Esophagus (tissue), 2 donors: Measurements from ENCODE around the gene CAPN10. TPM values are rescaled to one million over a fixed set of nuclear protein-coding genes. Genes with fewer than 3 reads are reported as not detected.

Source experiments
- H3K27ac ChIP-seq, 2 donors: one replicate each; pipeline ENCODE4 v1.5.1; 2013; ENCODE audit warnings: low read depth in 2 of 2, mild to moderate bottlenecking in 2 of 2, inconsistent platforms in 1 of 2, low read length in 1 of 2, moderate library complexity in 1 of 2
- H3K27me3 ChIP-seq, 2 donors: one replicate each; pipeline ENCODE4 v1.6.1; 2013; ENCODE audit warnings: low read length in 2 of 2, control low read depth in 1 of 2, mild to moderate bottlenecking in 1 of 2; ENCODE audit not compliant: insufficient read depth in 2 of 2, control insufficient read depth in 1 of 2
- H3K36me3 ChIP-seq, 2 donors: one replicate each; pipeline ENCODE4 v1.6.1; 2013; ENCODE audit warnings: low read length in 1 of 2; ENCODE audit not compliant: control insufficient read depth in 2 of 2, insufficient read depth in 2 of 2
- H3K4me1 ChIP-seq, 2 donors: one replicate each; pipeline ENCODE4 v1.6.1; 2013; ENCODE audit warnings: low read length in 1 of 2; ENCODE audit not compliant: control insufficient read depth in 2 of 2, insufficient read depth in 2 of 2
- H3K4me3 ChIP-seq, 2 donors: one replicate each; pipeline ENCODE4 v1.5.1; 2013; ENCODE audit warnings: low read length in 2 of 2, mild to moderate bottlenecking in 2 of 2, low read depth in 1 of 2, moderate library complexity in 1 of 2
- H3K9me3 ChIP-seq, 2 donors: one replicate each; pipeline ENCODE4 v1.6.1; 2013; ENCODE audit warnings: mild to moderate bottlenecking in 2 of 2, low read depth in 1 of 2, low read length in 1 of 2, moderate library complexity in 1 of 2; ENCODE audit not compliant: control insufficient read depth in 2 of 2, insufficient read depth in 1 of 2
- WGBS, 2 donors: extraction: QIAGEN DNeasy Blood & Tissue Kit; methylation state at CpG; one replicate each; pipeline ENCODE4 v1.1.7; 2013; 5-methylcytosine and 5-hydroxymethylcytosine counted together
- polyA plus RNA-seq, 2 donors: library from polyadenylated mRNA; stranded (reverse); fragments of 200-250 nt; gene quantifications; one replicate each; pipeline ENCODE4 v1.2.3, GENCODE V29; 2013
- donor health status: healthy with polysubstance abuse.
- donor health status: Bipolar disorder and iron deficiency.

Gene CAPN10
- polyA plus RNA-seq, 2 donors: 17.5 to 28.4 TPM

DNA sequence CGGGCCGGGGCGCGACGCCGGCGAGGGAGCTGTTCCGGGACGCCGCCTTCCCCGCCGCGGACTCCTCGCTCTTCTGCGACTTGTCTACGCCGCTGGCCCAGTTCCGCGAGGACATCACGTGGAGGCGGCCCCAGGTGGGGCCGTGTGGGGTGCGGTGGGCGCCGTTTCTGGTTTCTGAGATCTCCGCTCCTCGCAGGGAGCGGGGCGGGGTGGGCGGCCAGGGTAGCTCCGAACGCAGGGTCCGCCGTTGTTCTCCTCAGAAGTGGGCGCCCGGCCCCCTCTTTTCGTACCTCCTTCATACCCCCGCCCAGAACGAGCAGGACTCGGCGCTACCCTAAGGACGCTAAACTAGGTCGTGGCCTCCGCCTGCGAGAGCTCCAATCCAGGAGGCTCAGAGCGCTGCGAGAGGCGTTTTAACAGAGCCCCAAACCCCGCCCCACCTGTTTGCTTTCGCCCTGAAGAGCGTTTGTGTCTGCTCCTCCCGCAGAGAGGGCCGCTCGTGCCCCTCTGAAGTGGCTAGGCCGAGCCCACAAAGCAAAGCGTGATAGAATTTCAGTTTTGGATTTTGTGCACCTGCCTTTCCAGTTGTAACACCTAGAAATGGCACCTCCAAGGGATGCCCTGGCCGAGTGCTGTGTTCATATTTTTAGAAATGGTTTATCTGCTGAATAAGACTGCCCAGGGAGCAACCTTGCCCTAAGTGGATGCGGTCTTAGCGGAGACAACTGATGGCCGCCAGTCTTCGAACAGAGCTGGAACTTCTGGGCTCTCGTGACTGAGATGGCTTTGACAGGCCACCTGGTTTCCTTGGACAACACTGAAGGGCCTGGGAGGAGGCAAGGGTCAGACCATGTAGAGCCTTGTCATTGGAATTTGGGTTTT lies 626 bp downstream of the CAPN10 start:
- Histone ChIP-seq H3K27me3 (no peaks in the 10 kb centered on the region), H3K27ac (peak overlapping the region; percentile 77 to 97), H3K4me3 (peak overlapping the region; percentile 85 to 87), H3K36me3 (peaks cover 2 to 22% of the 10 kb centered on the region in 2 donors), H3K4me1 (peaks cover 11 to 31% of the 10 kb centered on the region in 2 donors), H3K9me3 (no peaks in the 10 kb centered on the region)
- 3% methylated on average over 62 of the region's 62 CpGs for WGBS, 2 donors

- peaks cover 11 to 31% of the 10 kb centered on the region in 2 donors for H3K4me1 ChIP-seq
- no peak overlapping the region for H3K27ac ChIP-seq
- H3K4me3 ChIP-seq: no peak overlapping the region
- 78 to 81% methylated on average over 10 of the region's 10 CpGs for WGBS, 2 donors
- H3K36me3 ChIP-seq: peaks cover 4 to 23% of the 10 kb centered on the region in 2 donors
- H3K9me3 ChIP-seq: no peaks in the 10 kb centered on the region
- no peaks in the 10 kb centered on the region for H3K27me3 ChIP-seq
Measured at GRCh38 chr2:240588006-240588655, 1.6 kb downstream of the CAPN10 start.

DNA sequence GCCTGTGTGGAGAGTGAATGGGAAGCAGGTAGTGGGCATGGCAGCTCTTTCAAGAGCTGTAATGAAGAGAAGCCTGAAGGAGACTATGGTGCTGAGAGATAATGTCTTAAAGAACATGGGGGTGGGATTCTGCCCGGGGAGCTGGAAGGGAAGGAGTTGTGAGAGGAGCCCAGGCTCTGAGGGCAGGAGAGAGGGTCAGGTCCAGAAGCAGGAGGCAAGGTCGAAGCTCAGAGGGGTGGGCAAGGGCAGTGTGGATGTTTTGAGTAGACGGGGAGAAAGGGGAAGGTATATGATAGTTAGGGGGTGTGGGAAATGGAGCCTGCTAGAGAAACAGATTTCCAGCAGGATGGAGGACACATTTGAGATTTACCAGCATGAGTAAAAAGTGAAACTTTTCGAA lies 2.1 kb downstream of the CAPN10 start:
- H3K36me3 ChIP-seq: peaks cover 4 to 23% of the 10 kb centered on the region in 2 donors
- H3K27ac ChIP-seq: no peak overlapping the region
- peaks cover 11 to 31% of the 10 kb centered on the region in 2 donors for H3K4me1 ChIP-seq
- no peaks in the 10 kb centered on the region for H3K27me3 ChIP-seq
- no peak overlapping the region for H3K4me3 ChIP-seq
- 79 to 82% methylated on average over 4 of the region's 4 CpGs for WGBS, 2 donors
- no peaks in the 10 kb centered on the region for H3K9me3 ChIP-seq

GRCh38 chr2:240589375-240589774 lies 2.8 kb downstream of the CAPN10 start:
- Histone ChIP-seq H3K27ac (peak overlapping the region in 1 of 2 donors; percentile 47), H3K36me3 (peaks cover 4 to 23% of the 10 kb centered on the region in 2 donors), H3K27me3 (no peaks in the 10 kb centered on the region), H3K4me1 (peaks cover 11 to 31% of the 10 kb centered on the region in 2 donors), H3K9me3 (no peaks in the 10 kb centered on the region), H3K4me3 (no peak overlapping the region)
- WGBS, 2 donors: 87 to 88% methylated on average over 14 of the region's 14 CpGs

GRCh38 chr2:240589850-240590525 lies 3.5 kb downstream of the CAPN10 start:
- peaks cover 4 to 23% of the 10 kb centered on the region in 2 donors for H3K36me3 ChIP-seq
- H3K27ac ChIP-seq: peak overlapping the region in 1 of 2 donors; percentile 47

DNA sequence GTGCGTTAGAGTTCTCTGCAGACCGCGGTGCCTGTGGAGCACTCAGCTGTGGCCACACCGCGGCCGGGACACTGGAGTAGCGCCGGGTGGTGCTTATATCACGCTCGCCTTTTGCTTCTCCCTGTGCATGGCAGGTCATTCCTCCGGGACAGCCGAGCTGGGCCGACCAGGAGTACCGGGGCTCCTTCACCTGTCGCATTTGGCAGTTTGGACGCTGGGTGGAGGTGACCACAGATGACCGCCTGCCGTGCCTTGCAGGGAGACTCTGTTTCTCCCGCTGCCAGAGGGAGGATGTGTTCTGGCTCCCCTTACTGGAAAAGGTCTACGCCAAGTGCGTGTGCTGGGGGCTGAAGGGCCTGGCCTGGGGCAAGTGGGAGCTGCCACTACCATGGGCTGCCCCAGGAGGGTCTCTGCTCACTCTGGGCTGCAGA lies 4.2 kb downstream of the CAPN10 start:
- Histone ChIP-seq H3K36me3 (peaks cover 4 to 29% of the 10 kb centered on the region in 2 donors), H3K4me3 (no peak overlapping the region), H3K27me3 (no peaks in the 10 kb centered on the region), H3K9me3 (no peaks in the 10 kb centered on the region), H3K27ac (no peak overlapping the region), H3K4me1 (peaks cover 7 to 22% of the 10 kb centered on the region in 2 donors)
- 95 to 96% methylated on average over 21 of the region's 21 CpGs for WGBS, 2 donors

More at GRCh38 chr2:240589850-240590525, 3.5 kb downstream of the CAPN10 start:
- no peaks in the 10 kb centered on the region for H3K9me3 ChIP-seq
- H3K4me1 ChIP-seq: peaks cover 7 to 25% of the 10 kb centered on the region in 2 donors
- no peak overlapping the region for H3K4me3 ChIP-seq
- WGBS, 2 donors: 82 to 83% methylated on average over 16 of the region's 16 CpGs
- no peaks in the 10 kb centered on the region for H3K27me3 ChIP-seq

DNA sequence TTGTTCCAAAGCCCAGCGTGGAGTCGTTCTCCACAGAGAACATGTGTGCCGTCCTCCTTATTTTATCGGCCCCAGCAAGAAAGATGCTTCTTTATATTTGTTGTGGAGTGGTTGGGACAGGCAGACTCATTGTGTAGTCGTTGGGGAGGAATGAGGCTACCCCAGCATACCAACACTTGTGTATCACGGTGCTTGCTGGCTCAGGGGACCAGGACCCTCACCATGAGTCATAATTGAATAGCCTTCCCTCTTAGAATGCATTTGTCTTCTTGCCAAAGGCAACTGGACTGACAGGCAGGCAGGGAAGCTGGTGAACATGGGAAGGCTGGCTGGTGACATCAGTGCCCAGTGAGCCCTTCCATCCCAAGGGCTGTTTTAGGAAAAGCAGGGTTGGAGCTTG lies 4.7 kb downstream of the CAPN10 start:
- peaks cover 7 to 23% of the 10 kb centered on the region in 2 donors for H3K4me1 ChIP-seq

DNA sequence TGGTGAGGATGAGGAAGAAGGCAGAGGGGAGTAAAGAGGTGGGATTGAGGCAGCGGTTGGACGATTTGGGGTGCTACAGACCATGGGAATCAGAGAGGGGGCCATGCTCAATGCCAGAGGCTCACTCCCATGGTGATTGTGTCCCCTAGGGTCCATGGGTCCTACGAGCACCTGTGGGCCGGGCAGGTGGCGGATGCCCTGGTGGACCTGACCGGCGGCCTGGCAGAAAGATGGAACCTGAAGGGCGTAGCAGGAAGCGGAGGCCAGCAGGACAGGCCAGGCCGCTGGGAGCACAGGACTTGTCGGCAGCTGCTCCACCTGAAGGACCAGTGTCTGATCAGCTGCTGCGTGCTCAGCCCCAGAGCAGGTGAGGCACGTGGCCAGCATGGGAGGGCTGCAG lies 5.2 kb downstream of the CAPN10 start:
- H3K4me1 ChIP-seq: peaks cover 7 to 23% of the 10 kb centered on the region in 2 donors
- WGBS, 2 donors: 94 to 96% methylated on average over 13 of the region's 13 CpGs

More for the DNA sequence above, 4.7 kb downstream of the CAPN10 start:
- Histone ChIP-seq H3K9me3 (no peaks in the 10 kb centered on the region), H3K27me3 (no peaks in the 10 kb centered on the region), H3K27ac (no peak overlapping the region), H3K4me3 (no peak overlapping the region), H3K36me3 (peaks cover 4 to 30% of the 10 kb centered on the region in 2 donors)
- 89 to 91% methylated on average over 6 of the region's 6 CpGs for WGBS, 2 donors

GRCh38 chr2:240593026-240593702 lies 6.6 kb downstream of the CAPN10 start:
- Histone ChIP-seq H3K36me3 (peaks cover 4 to 42% of the 10 kb centered on the region in 2 donors), H3K4me1 (peaks cover 6 to 15% of the 10 kb centered on the region in 2 donors)
- 88 to 89% methylated on average over 20 of the region's 20 CpGs for WGBS, 2 donors

More for the DNA sequence above, 5.2 kb downstream of the CAPN10 start:
- no peaks in the 10 kb centered on the region for H3K9me3 ChIP-seq
- H3K27ac ChIP-seq: no peak overlapping the region
- H3K27me3 ChIP-seq: no peaks in the 10 kb centered on the region
- H3K36me3 ChIP-seq: peaks cover 4 to 30% of the 10 kb centered on the region in 2 donors
- H3K4me3 ChIP-seq: no peak overlapping the region

More at GRCh38 chr2:240593026-240593702, 6.6 kb downstream of the CAPN10 start:
- Histone ChIP-seq H3K27me3 (no peaks in the 10 kb centered on the region), H3K9me3 (no peaks in the 10 kb centered on the region), H3K27ac (no peak overlapping the region), H3K4me3 (no peak overlapping the region)
